ENCODE data around the gene MLLT10. TPM values are rescaled to one million over a fixed set of nuclear protein-coding genes. Genes with fewer than 3 reads are reported as not detected.

The MLLT10 gene
- total RNA-seq, 4 donors from 2014 or later, result 40.1 to 57.8 (median 47.5) TPM

- TF ChIP-seq, protein P1, sequence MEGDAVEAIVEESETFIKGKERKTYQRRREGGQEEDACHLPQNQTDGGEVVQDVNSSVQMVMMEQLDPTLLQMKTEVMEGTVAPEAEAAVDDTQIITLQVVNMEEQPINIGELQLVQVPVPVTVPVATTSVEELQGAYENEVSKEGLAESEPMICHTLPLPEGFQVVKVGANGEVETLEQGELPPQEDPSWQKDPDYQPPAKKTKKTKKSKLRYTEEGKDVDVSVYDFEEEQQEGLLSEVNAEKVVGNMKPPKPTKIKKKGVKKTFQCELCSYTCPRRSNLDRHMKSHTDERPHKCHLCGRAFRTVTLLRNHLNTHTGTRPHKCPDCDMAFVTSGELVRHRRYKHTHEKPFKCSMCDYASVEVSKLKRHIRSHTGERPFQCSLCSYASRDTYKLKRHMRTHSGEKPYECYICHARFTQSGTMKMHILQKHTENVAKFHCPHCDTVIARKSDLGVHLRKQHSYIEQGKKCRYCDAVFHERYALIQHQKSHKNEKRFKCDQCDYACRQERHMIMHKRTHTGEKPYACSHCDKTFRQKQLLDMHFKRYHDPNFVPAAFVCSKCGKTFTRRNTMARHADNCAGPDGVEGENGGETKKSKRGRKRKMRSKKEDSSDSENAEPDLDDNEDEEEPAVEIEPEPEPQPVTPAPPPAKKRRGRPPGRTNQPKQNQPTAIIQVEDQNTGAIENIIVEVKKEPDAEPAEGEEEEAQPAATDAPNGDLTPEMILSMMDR (IDR thresholded peaks at IDR 0.05; ENCODE audit: low read depth), result no peak
These were observed 223.3 kb downstream of the MLLT10 start for GRCh38 chr10:21757185-21757901.

- TF ChIP-seq, protein P1 (IDR thresholded peaks at IDR 0.05; ENCODE audit: low read depth), result no peak
These were observed 224.2 kb downstream of the MLLT10 start for GRCh38 chr10:21758239-21758638.

- TF ChIP-seq, protein P1 (IDR thresholded peaks at IDR 0.05; ENCODE audit: low read depth), result no peak
These were observed 224.7 kb downstream of the MLLT10 start for GRCh38 chr10:21758696-21759095.

GRCh38 chr10:21759232-21759631 lies 225.2 kb downstream of the MLLT10 start:
- TF ChIP-seq, protein P1 (IDR thresholded peaks at IDR 0.05; ENCODE audit: low read depth), result no peak

DNA sequence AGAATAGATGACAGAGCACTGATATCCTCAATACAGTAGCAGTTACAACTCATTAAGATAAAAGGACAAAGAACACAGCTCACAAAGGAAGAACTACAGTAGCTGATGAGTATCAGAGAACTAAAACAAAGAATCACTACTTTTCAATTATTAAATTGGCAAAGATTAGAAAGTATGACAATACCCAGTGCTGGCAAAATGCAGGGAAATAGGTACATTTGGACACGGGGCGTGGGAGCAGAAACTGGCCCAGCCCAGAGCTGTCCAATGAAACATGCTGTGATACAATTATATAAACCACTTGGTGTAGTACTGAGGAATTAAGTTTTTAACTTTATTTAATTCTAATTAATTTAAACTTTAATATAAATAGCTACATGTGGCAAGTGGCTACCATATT lies 226.3 kb downstream of the MLLT10 start:
- TF ChIP-seq, protein P1 (IDR thresholded peaks at IDR 0.05; ENCODE audit: low read depth), result no peak

DNA sequence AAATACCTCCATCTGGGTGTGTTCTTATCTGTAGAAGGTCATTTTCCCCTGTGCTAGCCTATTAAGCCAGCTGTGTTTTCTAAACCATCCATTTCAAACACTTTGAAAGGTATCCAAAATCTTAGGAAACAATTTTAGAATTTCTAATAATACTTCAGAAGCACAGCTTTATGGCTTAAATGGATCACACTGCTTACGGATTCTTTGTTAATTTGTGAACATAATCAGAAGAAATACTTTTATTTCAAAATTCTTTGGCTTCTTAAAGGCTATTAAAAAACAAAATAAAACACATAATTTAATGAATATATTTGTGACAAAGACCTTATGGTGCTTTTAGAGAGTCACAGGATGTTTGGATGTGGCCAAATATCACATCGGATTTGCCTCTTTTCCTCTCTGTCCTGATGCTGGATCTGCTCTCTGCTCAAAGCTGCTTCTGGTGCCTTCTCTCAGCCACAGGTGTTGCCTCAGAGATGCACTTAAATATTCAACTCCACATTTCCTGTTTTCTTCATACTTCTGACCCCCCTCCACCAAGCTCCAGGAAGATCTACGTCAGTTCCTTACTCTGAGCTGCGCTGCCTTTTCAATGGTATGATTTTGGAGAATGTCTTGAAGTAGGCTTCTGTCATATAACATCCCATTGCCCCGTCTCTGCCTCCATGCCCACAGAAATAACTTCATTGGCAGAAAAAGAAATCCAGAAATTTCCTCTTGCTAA lies 230.6 kb downstream of the MLLT10 start:
- TF ChIP-seq, protein P1 (IDR thresholded peaks at IDR 0.05; ENCODE audit: low read depth), result no peak

DNA sequence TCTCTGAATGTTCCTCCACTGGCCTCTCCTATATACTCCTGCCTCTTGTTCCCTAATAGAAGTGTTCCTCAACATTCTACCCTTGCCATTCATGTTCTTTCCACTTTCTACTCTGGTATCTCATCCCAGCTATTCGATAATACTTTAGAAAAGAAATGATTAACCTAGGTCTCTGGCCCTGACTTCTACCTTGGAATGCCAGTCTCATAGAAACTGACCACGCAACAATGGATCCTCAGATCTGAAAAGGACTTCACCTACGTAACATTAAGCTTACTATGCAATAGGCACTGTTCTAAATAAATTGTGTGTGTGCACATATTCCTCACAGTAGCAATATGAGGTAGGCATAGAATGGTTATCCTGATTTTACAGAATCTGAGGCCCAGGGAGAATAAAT lies 235.0 kb downstream of the MLLT10 start:
- TF ChIP-seq, protein P1 (IDR thresholded peaks at IDR 0.05; ENCODE audit: low read depth), result no peak

Measured in subcutaneous adipose tissue (tissue), 4 donors.